HL-60 (cell line): Measurements from ENCODE around the gene RPL5.

Source experiments
- POLR2AphosphoS5 ChIP-seq: IDR thresholded peaks from 2 replicates; pipeline ENCODE4 v1.6.1; 2012; ENCODE audit warnings: low read depth
- SPI1 ChIP-seq: IDR thresholded peaks from 2 replicates; pipeline ENCODE4 v1.6.1; 2012; ENCODE audit warnings: low read depth, mild to moderate bottlenecking, borderline replicate concordance
- TF ChIP-seq, protein P1 (sequence below): IDR thresholded peaks from one replicate; pipeline ENCODE4 v1.5.1; 2011; ENCODE audit warnings: low read length, control low read depth, inconsistent platforms; ENCODE audit not compliant: insufficient read depth
- TF ChIP-seq, protein P2 (sequence below): IDR thresholded peaks from 2 replicates; pipeline ENCODE4 v1.6.1; 2012; ENCODE audit warnings: low read depth; ENCODE audit not compliant: insufficient replicate concordance

DNA sequence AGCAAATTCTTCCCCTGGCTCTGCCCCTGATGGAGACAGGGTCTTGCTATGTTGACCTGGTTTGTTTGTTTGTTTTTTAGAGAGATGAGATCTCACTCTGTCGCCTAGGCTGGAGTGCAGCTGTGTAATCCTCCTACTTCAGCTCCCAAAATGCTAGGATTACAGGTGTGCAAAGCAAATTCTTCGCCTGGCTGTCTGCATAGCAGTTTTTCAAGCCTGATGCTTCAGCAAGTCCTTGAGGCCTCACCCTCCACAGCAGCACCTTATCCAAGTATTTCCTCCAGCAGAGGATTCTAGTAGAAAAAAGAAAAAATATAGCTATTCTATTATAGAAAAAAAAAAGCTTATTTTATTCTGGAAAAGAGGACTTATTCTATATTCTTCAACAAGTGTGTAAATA, 15.1 kb upstream of the RPL5 start:
- TF ChIP-seq, protein P1, sequence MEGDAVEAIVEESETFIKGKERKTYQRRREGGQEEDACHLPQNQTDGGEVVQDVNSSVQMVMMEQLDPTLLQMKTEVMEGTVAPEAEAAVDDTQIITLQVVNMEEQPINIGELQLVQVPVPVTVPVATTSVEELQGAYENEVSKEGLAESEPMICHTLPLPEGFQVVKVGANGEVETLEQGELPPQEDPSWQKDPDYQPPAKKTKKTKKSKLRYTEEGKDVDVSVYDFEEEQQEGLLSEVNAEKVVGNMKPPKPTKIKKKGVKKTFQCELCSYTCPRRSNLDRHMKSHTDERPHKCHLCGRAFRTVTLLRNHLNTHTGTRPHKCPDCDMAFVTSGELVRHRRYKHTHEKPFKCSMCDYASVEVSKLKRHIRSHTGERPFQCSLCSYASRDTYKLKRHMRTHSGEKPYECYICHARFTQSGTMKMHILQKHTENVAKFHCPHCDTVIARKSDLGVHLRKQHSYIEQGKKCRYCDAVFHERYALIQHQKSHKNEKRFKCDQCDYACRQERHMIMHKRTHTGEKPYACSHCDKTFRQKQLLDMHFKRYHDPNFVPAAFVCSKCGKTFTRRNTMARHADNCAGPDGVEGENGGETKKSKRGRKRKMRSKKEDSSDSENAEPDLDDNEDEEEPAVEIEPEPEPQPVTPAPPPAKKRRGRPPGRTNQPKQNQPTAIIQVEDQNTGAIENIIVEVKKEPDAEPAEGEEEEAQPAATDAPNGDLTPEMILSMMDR = no peak
- TF ChIP-seq, protein P2, sequence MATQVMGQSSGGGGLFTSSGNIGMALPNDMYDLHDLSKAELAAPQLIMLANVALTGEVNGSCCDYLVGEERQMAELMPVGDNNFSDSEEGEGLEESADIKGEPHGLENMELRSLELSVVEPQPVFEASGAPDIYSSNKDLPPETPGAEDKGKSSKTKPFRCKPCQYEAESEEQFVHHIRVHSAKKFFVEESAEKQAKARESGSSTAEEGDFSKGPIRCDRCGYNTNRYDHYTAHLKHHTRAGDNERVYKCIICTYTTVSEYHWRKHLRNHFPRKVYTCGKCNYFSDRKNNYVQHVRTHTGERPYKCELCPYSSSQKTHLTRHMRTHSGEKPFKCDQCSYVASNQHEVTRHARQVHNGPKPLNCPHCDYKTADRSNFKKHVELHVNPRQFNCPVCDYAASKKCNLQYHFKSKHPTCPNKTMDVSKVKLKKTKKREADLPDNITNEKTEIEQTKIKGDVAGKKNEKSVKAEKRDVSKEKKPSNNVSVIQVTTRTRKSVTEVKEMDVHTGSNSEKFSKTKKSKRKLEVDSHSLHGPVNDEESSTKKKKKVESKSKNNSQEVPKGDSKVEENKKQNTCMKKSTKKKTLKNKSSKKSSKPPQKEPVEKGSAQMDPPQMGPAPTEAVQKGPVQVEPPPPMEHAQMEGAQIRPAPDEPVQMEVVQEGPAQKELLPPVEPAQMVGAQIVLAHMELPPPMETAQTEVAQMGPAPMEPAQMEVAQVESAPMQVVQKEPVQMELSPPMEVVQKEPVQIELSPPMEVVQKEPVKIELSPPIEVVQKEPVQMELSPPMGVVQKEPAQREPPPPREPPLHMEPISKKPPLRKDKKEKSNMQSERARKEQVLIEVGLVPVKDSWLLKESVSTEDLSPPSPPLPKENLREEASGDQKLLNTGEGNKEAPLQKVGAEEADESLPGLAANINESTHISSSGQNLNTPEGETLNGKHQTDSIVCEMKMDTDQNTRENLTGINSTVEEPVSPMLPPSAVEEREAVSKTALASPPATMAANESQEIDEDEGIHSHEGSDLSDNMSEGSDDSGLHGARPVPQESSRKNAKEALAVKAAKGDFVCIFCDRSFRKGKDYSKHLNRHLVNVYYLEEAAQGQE = no peak
- no peak for TF ChIP-seq SPI1
- no peak for TF ChIP-seq POLR2AphosphoS5
